Endothelial cell of umbilical vein (primary cell): Measurements from ENCODE around the gene PIK3R2. TPM values are rescaled to one million over a fixed set of nuclear protein-coding genes. Genes with fewer than 3 reads are reported as not detected.
A peak's percentile ranks its signal among the peaks of the same experiment; 100 is the strongest.

ENCODE experiments used
- BruUV-seq: library from RNA; stranded (reverse); fragments of 400-500 nt; replicated peaks from 2 replicates; lab custom pipeline; 2021; lab: Mats Ljungman, UMichigan
- CTCF ChIA-PET: fragments of 300-600, 350-600 bp; sonication (Branson Sonifier 250); formaldehyde crosslinking; loops from one replicate; lab custom pipeline; 2021; ENCODE audit warnings: antibody characterized with exemption, inconsistent platforms; lab: Charles Lee
- POLR2A ChIA-PET: fragments of 300-600, 350-600 bp; sonication (Branson Sonifier 250); formaldehyde crosslinking; loops from one replicate; lab custom pipeline; 2021; ENCODE audit warnings: antibody characterized with exemption, inconsistent platforms; lab: Charles Lee
- DNase-seq: peaks from one replicate; pipeline ENCODE4 v3.0.0-alpha.2; 2011; ENCODE audit warnings: low read depth, low spot score
- FAIRE-seq: peaks from 2 replicates; lab custom pipeline; 2011; peaks lifted over from hg19 to GRCh38; lab: Jason Lieb, UNC
- H2AFZ ChIP-seq: 2 replicates; pipeline ENCODE4 v1.6.0; 2012; ENCODE audit warnings: low read depth, low read length, control low read depth, inconsistent platforms
- H3K27ac ChIP-seq: 2 replicates; pipeline ENCODE4 v1.5.1; 2011; ENCODE audit warnings: low read depth, mild to moderate bottlenecking, control low read depth, low read length, moderate library complexity; ENCODE audit not compliant: insufficient read depth
- H3K27me3 ChIP-seq, 2 experiments: 2 replicates each; pipeline versions ENCODE4 v1.6.0 to v1.6.1; 2011; ENCODE audit warnings: low read length in 2 of 2, mixed read lengths in 1 of 2; ENCODE audit not compliant: control insufficient read depth in 2 of 2, insufficient read depth in 2 of 2
- H3K36me3 ChIP-seq, 2 experiments: 2 replicates in 1 of 2; 3 replicates in 1 of 2; pipeline ENCODE4 v1.5.1; 2011; ENCODE audit warnings: low read length in 2 of 2, mild to moderate bottlenecking in 1 of 2, moderate library complexity in 1 of 2; ENCODE audit not compliant: control insufficient read depth in 2 of 2, insufficient read depth in 2 of 2; ENCODE audit errors: extremely low read depth in 1 of 2
- H3K4me1 ChIP-seq: 3 replicates; pipeline ENCODE4 v1.5.1; 2011; ENCODE audit warnings: mild to moderate bottlenecking, low read length; ENCODE audit not compliant: control insufficient read depth, insufficient read depth; ENCODE audit errors: extremely low read depth
- H3K4me2 ChIP-seq: 2 replicates; pipeline ENCODE4 v1.6.1; 2011; ENCODE audit warnings: low read length, control low read depth, mixed read lengths; ENCODE audit not compliant: insufficient read depth
- H3K4me3 ChIP-seq, 3 experiments: fragments of 200-600 bp in 1 of 3; sonication (generic), shearing (Covaris generic) in 1 of 3; replicated peaks in 1 of 3; 2 replicates each; pipeline ENCODE4 v1.5.1; 2011 to 2016; ENCODE audit warnings: control low read depth in 3 of 3, low read length in 3 of 3, mild to moderate bottlenecking in 2 of 3, inconsistent platforms in 1 of 3, low read depth in 1 of 3, moderate library complexity in 1 of 3; ENCODE audit not compliant: insufficient read depth in 1 of 3
- H3K79me2 ChIP-seq: 2 replicates; pipeline ENCODE4 v1.6.0; 2012; ENCODE audit warnings: low read length, inconsistent platforms; ENCODE audit not compliant: control insufficient read depth, insufficient read depth
- H3K9ac ChIP-seq: replicated peaks from 2 replicates; pipeline ENCODE3; 2011; ENCODE audit warnings: low read length, control low read depth; ENCODE audit not compliant: insufficient read depth; ENCODE audit errors: extremely low read depth
- H3K9me1 ChIP-seq: replicated peaks from 3 replicates; pipeline ENCODE4 v1.6.0; 2011; ENCODE audit warnings: mild to moderate bottlenecking, low read length; ENCODE audit not compliant: control insufficient read depth, insufficient read depth; ENCODE audit errors: extremely low read depth
- H3K9me3 ChIP-seq: replicated peaks from 2 replicates; pipeline ENCODE4 v1.5.1; 2012; ENCODE audit warnings: low read length, inconsistent platforms; ENCODE audit not compliant: control insufficient read depth, insufficient read depth
- H4K20me1 ChIP-seq: replicated peaks from 2 replicates; pipeline ENCODE3; 2011; ENCODE audit warnings: mild to moderate bottlenecking, low read length; ENCODE audit not compliant: control insufficient read depth, insufficient read depth; ENCODE audit errors: extremely low read depth
- EZH2 ChIP-seq: IDR thresholded peaks from 2 replicates; pipeline ENCODE4 v1.6.1; 2012; ENCODE audit warnings: borderline replicate concordance, low read depth, mild to moderate bottlenecking, moderate library complexity, low read length, inconsistent platforms; ENCODE audit not compliant: severe bottlenecking
- GATA2 ChIP-seq: IDR thresholded peaks from 2 replicates; pipeline ENCODE4 v1.7.0; 2011; ENCODE audit warnings: low read depth, mild to moderate bottlenecking, moderate library complexity, mixed read lengths, low read length; ENCODE audit not compliant: insufficient read length, insufficient read depth
- JUN ChIP-seq: IDR thresholded peaks from 2 replicates; pipeline ENCODE4 v1.6.1; 2011; ENCODE audit warnings: borderline replicate concordance, low read depth; ENCODE audit not compliant: insufficient read length, insufficient read depth
- POLR2A ChIP-seq: IDR thresholded peaks from 2 replicates; pipeline ENCODE4 v1.6.1; 2012; ENCODE audit warnings: low read depth, mild to moderate bottlenecking, control low read depth, low read length
- POLR2AphosphoS5 ChIP-seq: IDR thresholded peaks from 2 replicates; pipeline ENCODE4 v1.6.1; 2012; ENCODE audit warnings: low read depth, mild to moderate bottlenecking, control low read depth, low read length, moderate library complexity; ENCODE audit not compliant: insufficient read depth
- dilution Hi-C: fragments of 300-500 bp; cut with MboI; formaldehyde crosslinking; loops from one replicate; pipeline ENCODE4 v1.15.0; 2019; ENCODE audit warnings: low sequenced_read_pairs; ENCODE audit not compliant: extremely low pct_ligation_motif_present
- intact Hi-C: fragments of 100-400 bp; cut with micrococcal nuclease; formaldehyde crosslinking; loops from one replicate; pipeline ENCODE4 v1.10.0; 2022
- polyA plus RNA-seq, 4 experiments: library from polyadenylated mRNA; depleted of rRNA in 3 of 4; stranded (reverse) in 3 of 4; unstranded in 1 of 4; fragments of >200 nt; gene quantifications; 2 replicates each; pipeline versions ENCODE4 v1.2.1 to v1.2.3, GENCODE V29; 2011 to 2012; ENCODE audit warnings: missing spikeins in 1 of 4
- total RNA-seq: library from RNA; stranded (reverse); gene quantifications from 2 replicates; pipeline ENCODE4 v1.2.3, GENCODE V29; 2021
- TF ChIP-seq, protein P1 (sequence below), 2 donors: IDR thresholded peaks; 1 replicate in 1 of 2; 2 replicates in 1 of 2; pipeline ENCODE4 v1.5.1; 2011; ENCODE audit warnings: low read length in 2 of 2, mild to moderate bottlenecking in 2 of 2, moderate library complexity in 2 of 2, control low read depth in 1 of 2, inconsistent platforms in 1 of 2, low read depth in 1 of 2; ENCODE audit not compliant: insufficient read depth in 1 of 2; ENCODE audit errors: extremely low read depth in 1 of 2

PIK3R2 gene
- total and polyA plus RNA-seq, 2 donors (not counting 3 experiments of a cell fraction or from before 2014, with no cell fraction given): 8.1 to 15.2 TPM

DNA sequence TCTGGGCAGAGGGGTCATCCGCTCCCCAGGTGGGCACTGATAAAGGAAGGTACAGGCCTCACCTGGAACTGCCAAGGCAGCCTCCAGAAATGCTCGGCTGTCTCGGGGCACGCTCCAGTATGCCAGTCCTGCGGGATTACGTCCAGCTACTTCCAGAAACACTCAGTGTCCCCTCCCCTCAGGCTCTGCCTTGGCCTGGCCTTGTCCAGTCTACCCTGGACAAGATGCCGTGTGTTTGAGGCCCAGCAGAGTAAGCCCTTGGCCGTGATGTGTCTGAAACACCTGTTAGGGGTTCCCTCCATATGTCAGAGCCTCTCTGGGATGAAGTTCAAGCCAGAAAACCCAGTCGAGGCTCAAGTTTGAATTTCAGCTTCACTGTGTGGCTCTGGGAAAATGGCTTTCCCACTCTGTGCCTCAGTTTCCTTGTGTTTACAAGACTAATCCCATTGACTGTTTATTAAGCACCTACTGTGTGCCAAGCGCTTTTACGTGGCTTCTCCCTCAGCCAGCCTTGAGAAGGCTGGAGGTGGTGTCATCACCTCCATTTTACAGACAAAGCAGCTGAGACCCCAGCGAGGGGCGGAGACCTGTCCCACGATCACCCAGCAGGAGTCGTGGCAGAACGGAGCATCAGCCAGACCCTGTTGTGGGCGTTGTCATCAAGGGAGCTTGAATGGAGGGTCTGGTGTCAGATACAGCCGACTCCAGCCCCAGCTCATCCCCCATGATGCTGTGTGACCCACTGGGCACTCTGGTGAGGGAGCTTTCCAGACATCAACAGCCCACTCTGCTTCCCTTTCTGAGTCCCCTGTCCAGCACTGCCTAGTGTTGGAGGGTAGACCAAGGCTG lies 2.0 kb upstream of the PIK3R2 start:
- H2AFZ ChIP-seq: peak overlapping the region; percentile 72
- BruUV-seq: no TSS peak
- no peaks in the 10 kb centered on the region for H3K9me3 ChIP-seq
- intact Hi-C loops: no loop called here
- H3K27me3 ChIP-seq: no peaks in the 10 kb centered on the region
- dilution Hi-C loops: no loop called here
- CTCF ChIA-PET: interaction anchor here (1.6 to 3.0 kb wide), 6 partner anchors 17 to 178 kb away, joined by 4 to 55 read pairs (median 6); partner anchors contain the start of gene ARRDC2
- no peaks in the 10 kb centered on the region for H4K20me1 ChIP-seq
- H3K36me3 ChIP-seq: peaks cover 0 to 4% of the 10 kb centered on the region in 2 experiments
- H3K79me2 ChIP-seq: peaks cover 11% of the 10 kb centered on the region
- no peak overlapping the region for H3K4me3 ChIP-seq
- H3K4me2 ChIP-seq: peak overlapping the region; percentile 67
- TF ChIP-seq POLR2A (no peak), JUN (no peak), GATA2 (no peak), EZH2 (no peak), POLR2AphosphoS5 (no peak)
- TF ChIP-seq, protein P1, sequence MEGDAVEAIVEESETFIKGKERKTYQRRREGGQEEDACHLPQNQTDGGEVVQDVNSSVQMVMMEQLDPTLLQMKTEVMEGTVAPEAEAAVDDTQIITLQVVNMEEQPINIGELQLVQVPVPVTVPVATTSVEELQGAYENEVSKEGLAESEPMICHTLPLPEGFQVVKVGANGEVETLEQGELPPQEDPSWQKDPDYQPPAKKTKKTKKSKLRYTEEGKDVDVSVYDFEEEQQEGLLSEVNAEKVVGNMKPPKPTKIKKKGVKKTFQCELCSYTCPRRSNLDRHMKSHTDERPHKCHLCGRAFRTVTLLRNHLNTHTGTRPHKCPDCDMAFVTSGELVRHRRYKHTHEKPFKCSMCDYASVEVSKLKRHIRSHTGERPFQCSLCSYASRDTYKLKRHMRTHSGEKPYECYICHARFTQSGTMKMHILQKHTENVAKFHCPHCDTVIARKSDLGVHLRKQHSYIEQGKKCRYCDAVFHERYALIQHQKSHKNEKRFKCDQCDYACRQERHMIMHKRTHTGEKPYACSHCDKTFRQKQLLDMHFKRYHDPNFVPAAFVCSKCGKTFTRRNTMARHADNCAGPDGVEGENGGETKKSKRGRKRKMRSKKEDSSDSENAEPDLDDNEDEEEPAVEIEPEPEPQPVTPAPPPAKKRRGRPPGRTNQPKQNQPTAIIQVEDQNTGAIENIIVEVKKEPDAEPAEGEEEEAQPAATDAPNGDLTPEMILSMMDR (IDR thresholded peaks at IDR 0.05; ENCODE audit: extremely low read depth in 1 of 2, insufficient read depth in 1 of 2, low read depth in 1 of 2, low read length in 2 of 2): no peak
- FAIRE-seq (no peak), DNase-seq (no peak)
- no peak overlapping the region for H3K27ac ChIP-seq
- H3K4me1 ChIP-seq: peaks cover 14% of the 10 kb centered on the region
- POLR2A ChIA-PET: no interaction called here
- no peaks in the 10 kb centered on the region for H3K9me1 ChIP-seq
- H3K9ac ChIP-seq: no peak overlapping the region
